K562 (cell line): ENCODE results near the gene GNAS-AS1. TPM values are rescaled to one million over a fixed set of nuclear protein-coding genes. Genes with fewer than 3 reads are reported as not detected.
A peak's percentile ranks its signal among the peaks of the same experiment; 100 is the strongest.

Experiments used
- BHLHE40 ChIP-seq: IDR thresholded peaks from 2 replicates; pipeline ENCODE4 v1.6.1; 2011; ENCODE audit warnings: low read length, improper control_type of control experiment
- CEBPG ChIP-seq, 3 experiments: fragments of 200-800 bp in 1 of 3; sonication (Bioruptor generic) in 1 of 3; sonication (generic) in 1 of 3; formaldehyde crosslinking in 1 of 3; IDR thresholded peaks in 2 of 3; conservative IDR thresholded peaks in 1 of 3; 2 replicates each; pipeline versions ENCODE4 v1.6.1 to v1.8.0; 2016 to 2022; ENCODE audit warnings: missing compliant biosample characterization in 2 of 3, missing genetic modification characterization in 2 of 3, mild to moderate bottlenecking in 1 of 3, missing genetic modification reagents in 1 of 3
- EWSR1 ChIP-seq: fragments of 450-650 bp; IDR thresholded peaks from 2 replicates; pipeline ENCODE4 v1.6.1; 2018; ENCODE audit warnings: borderline replicate concordance, mild to moderate bottlenecking, low read depth, moderate library complexity; ENCODE audit not compliant: partially characterized antibody
- HNRNPLL ChIP-seq: fragments of 200-400 bp; formaldehyde crosslinking; IDR thresholded peaks from 2 replicates; pipeline ENCODE4 v1.6.1; 2017; ENCODE audit warnings: low read length, low read depth, mild to moderate bottlenecking; ENCODE audit not compliant: poor library complexity, severe bottlenecking
- ILK ChIP-seq: fragments of 450-650 bp; IDR thresholded peaks from 2 replicates; pipeline ENCODE4 v1.6.1; 2016; ENCODE audit warnings: missing genetic modification characterization, low read depth, mild to moderate bottlenecking, missing compliant biosample characterization, moderate library complexity, borderline replicate concordance
- MEIS2 ChIP-seq: fragments of 450-650 bp; IDR thresholded peaks from 2 replicates; pipeline ENCODE4 v1.6.1; 2014; ENCODE audit warnings: mild to moderate bottlenecking; ENCODE audit not compliant: partially characterized antibody
- PHB2 ChIP-seq: fragments of 450-650 bp; IDR thresholded peaks from 2 replicates; pipeline ENCODE4 v1.6.1; 2017; ENCODE audit warnings: low read depth
- POLR2AphosphoS5 ChIP-seq: IDR thresholded peaks from 2 replicates; pipeline ENCODE4 v1.6.1; 2011; ENCODE audit warnings: mild to moderate bottlenecking, low read depth, low read length, moderate library complexity; ENCODE audit not compliant: control insufficient read depth, insufficient read depth
- RUNX1 ChIP-seq: sonication (generic); IDR thresholded peaks from 2 replicates; pipeline ENCODE4 v1.6.1; 2016; ENCODE audit warnings: antibody characterized with exemption, low read depth
- SRF ChIP-seq, 2 experiments: fragments of 250-450, 450-650 bp in 1 of 2; sonication (Bioruptor Pico) in 1 of 2; sonication (generic) in 1 of 2; formaldehyde crosslinking; IDR thresholded peaks; 2 replicates each; pipeline versions ENCODE4 v1.5.0 to v1.5.1; 2020 to 2022; ENCODE audit warnings: mild to moderate bottlenecking in 1 of 2, missing genetic modification reagents in 1 of 2
- TAL1 ChIP-seq: fragments of 450-650 bp; IDR thresholded peaks from 2 replicates; pipeline ENCODE4 v1.6.1; 2016; ENCODE audit warnings: mild to moderate bottlenecking
- U2AF1 ChIP-seq: fragments of 200-400 bp; formaldehyde crosslinking; optimal IDR thresholded peaks from 2 replicates; pipeline ENCODE3; 2017; ENCODE audit warnings: mild to moderate bottlenecking, low read depth, low read length, moderate library complexity
- ZNF140 ChIP-seq: fragments of 250-450 bp; sonication (Bioruptor Pico); IDR thresholded peaks from 2 replicates; pipeline ENCODE4 v1.8.0; 2021; ENCODE audit warnings: moderate library complexity, mild to moderate bottlenecking, inconsistent platforms
- ZNF263 ChIP-seq: sonication (generic); formaldehyde crosslinking; IDR thresholded peaks from 2 replicates; pipeline ENCODE4 v1.8.0; 2022; ENCODE audit warnings: mild to moderate bottlenecking, missing genetic modification reagents, borderline replicate concordance
- ZNF785 ChIP-seq: fragments of 250-450 bp; sonication (Bioruptor Pico); IDR thresholded peaks from 2 replicates; pipeline ENCODE4 v1.4.0; 2020; ENCODE audit warnings: mild to moderate bottlenecking
- ZNF830 ChIP-seq: fragments of 250-450 bp; sonication (Bioruptor Pico); IDR thresholded peaks from 2 replicates; pipeline ENCODE4 v1.5.0; 2021; ENCODE audit warnings: mild to moderate bottlenecking
- polyA plus RNA-seq, 8 experiments: library from polyadenylated mRNA; depleted of rRNA in 4 of 8; stranded (reverse) in 5 of 8; unstranded in 3 of 8; fragments of >200 nt; fragmentation: Nextera tagmentation in 2 of 8; fragmentation: Illumina TruSeq in 1 of 8; extraction: Ambion mirVana in 2 of 8; extraction: Trizol in 1 of 8; gene quantifications; 2 replicates each; pipeline versions ENCODE4 v1.2.1 to v1.2.3, GENCODE V29; 2011 to 2014; ENCODE audit warnings: inconsistent platforms in 1 of 8, missing spikeins in 1 of 8
- total RNA-seq, 7 experiments: library from RNA; depleted of rRNA in 6 of 7; stranded (reverse); fragments of >200 nt in 6 of 7; fragmentation: Illumina TruSeq in 2 of 7; extraction: Trizol in 2 of 7; gene quantifications; 2 replicates each; pipeline versions ENCODE4 v1.2.1 to v1.2.3, GENCODE V29; 2011 to 2021; ENCODE audit warnings: low replicate concordance in 1 of 7
- TF ChIP-seq, protein P1 (sequence below): sonication (generic); formaldehyde crosslinking; IDR thresholded peaks from 2 replicates; pipeline ENCODE4 v1.8.0; 2022; ENCODE audit warnings: missing genetic modification reagents, mild to moderate bottlenecking, borderline replicate concordance
- TF ChIP-seq, protein P2 (sequence below): fragments of 250-450 bp; sonication (Bioruptor Pico); IDR thresholded peaks from 2 replicates; pipeline ENCODE4 v1.4.0; 2020; ENCODE audit warnings: mild to moderate bottlenecking, moderate library complexity
- TF ChIP-seq, protein P3 (sequence below): sonication (generic); formaldehyde crosslinking; IDR thresholded peaks from 2 replicates; pipeline ENCODE4 v1.8.1; 2023; ENCODE audit warnings: mild to moderate bottlenecking, missing genetic modification reagents

Gene GNAS-AS1
- total and polyA plus RNA-seq, 9 of the 15 experiments (the other 6 are each of a cell fraction or from before 2014, with no cell fraction given), result 0.04 to 2.5 (median 0.25) TPM

DNA sequence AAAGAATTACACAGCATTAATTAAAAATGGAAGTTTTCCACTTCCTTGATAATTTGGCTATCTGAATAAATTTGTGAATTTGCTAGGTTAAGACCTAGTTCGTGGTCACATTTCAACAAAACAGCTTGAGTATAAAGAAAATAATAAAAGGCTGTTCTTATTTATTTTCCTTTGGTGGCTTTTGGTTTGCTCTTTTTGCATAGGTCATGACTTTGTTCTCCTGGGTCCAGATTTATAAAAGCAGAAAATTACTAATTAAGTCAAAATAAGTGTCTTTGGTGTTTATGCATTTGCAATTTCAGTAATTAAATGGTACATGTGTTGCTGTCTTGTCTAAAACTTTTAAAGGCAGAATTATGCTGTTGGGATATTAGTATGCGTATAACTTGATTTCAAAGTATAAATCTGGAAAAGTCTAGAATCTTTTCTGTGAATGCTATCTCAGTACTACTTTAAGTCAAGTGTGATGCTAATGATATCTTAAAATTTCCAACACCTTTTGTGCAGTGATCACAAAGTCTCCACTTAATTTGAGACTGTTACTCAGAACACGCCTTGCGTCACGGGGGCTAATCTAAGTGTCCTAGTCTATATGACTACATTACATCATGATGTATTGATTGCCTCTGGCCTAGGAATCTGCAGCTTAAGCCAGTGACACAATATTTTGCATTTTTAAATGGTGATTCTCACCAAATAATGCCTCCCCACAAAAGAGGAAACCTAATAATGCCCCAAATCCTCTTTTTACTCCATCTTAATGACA lies 42.8 kb upstream of the GNAS-AS1 start (continued):
- TF ChIP-seq ZNF263 (no peak), TAL1 (no peak), ZNF830 (CRISPR knock-in tag) (no peak), MEIS2 (peak; percentile 25), EWSR1 (no peak), ZNF785 (CRISPR knock-in tag) (no peak), ILK (tag) (no peak), CEBPG (CRISPR knock-in tag; IDR thresholded peaks at IDR 0.05) (no peak), CEBPG (tag; conservative IDR thresholded peaks at IDR 0.05 in 1 of 2, IDR thresholded peaks at IDR 0.05 in 1 of 2) (peak in 1 of 2 experiments; percentile 50; a peak in 1 of 4 replicates), ZNF140 (CRISPR knock-in tag) (no peak), POLR2AphosphoS5 (peak; percentile 23; the same call in 1 of the 2 replicates), HNRNPLL (no peak), PHB2 (no peak), RUNX1 (no peak), BHLHE40 (no peak), U2AF1 (no peak), SRF (CRISPR knock-in tag; IDR thresholded peaks at IDR 0.05) (no peak)
- TF ChIP-seq, protein P1, sequence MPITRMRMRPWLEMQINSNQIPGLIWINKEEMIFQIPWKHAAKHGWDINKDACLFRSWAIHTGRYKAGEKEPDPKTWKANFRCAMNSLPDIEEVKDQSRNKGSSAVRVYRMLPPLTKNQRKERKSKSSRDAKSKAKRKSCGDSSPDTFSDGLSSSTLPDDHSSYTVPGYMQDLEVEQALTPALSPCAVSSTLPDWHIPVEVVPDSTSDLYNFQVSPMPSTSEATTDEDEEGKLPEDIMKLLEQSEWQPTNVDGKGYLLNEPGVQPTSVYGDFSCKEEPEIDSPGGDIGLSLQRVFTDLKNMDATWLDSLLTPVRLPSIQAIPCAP (CRISPR knock-in tag), result no peak
- TF ChIP-seq, protein P2, sequence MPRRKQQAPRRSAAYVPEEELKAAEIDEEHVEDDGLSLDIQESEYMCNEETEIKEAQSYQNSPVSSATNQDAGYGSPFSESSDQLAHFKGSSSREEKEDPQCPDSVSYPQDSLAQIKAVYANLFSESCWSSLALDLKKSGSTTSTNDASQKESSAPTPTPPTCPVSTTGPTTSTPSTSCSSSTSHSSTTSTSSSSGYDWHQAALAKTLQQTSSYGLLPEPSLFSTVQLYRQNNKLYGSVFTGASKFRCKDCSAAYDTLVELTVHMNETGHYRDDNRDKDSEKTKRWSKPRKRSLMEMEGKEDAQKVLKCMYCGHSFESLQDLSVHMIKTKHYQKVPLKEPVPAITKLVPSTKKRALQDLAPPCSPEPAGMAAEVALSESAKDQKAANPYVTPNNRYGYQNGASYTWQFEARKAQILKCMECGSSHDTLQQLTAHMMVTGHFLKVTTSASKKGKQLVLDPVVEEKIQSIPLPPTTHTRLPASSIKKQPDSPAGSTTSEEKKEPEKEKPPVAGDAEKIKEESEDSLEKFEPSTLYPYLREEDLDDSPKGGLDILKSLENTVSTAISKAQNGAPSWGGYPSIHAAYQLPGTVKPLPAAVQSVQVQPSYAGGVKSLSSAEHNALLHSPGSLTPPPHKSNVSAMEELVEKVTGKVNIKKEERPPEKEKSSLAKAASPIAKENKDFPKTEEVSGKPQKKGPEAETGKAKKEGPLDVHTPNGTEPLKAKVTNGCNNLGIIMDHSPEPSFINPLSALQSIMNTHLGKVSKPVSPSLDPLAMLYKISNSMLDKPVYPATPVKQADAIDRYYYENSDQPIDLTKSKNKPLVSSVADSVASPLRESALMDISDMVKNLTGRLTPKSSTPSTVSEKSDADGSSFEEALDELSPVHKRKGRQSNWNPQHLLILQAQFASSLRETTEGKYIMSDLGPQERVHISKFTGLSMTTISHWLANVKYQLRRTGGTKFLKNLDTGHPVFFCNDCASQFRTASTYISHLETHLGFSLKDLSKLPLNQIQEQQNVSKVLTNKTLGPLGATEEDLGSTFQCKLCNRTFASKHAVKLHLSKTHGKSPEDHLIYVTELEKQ, result no peak
- TF ChIP-seq, protein P3, sequence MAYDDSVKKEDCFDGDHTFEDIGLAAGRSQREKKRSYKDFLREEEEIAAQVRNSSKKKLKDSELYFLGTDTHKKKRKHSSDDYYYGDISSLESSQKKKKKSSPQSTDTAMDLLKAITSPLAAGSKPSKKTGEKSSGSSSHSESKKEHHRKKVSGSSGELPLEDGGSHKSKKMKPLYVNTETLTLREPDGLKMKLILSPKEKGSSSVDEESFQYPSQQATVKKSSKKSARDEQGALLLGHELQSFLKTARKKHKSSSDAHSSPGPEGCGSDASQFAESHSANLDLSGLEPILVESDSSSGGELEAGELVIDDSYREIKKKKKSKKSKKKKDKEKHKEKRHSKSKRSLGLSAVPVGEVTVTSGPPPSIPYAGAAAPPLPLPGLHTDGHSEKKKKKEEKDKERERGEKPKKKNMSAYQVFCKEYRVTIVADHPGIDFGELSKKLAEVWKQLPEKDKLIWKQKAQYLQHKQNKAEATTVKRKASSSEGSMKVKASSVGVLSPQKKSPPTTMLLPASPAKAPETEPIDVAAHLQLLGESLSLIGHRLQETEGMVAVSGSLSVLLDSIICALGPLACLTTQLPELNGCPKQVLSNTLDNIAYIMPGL, result no peak
